Measurements from ENCODE around the gene ZNF710.
A peak's percentile ranks its signal among the peaks of the same experiment; 100 is the strongest.

The ZNF710 gene

GRCh38 chr15:90086868-90087268, 85.7 kb downstream of the ZNF710 start:
- DNase-seq (ENCODE audit: low read depth) = peak; percentile 20
- H3K4me3 ChIP-seq (ENCODE audit: low read length) = no peak overlapping the region
- peak; percentile 70 for TF ChIP-seq CTCF (conservative IDR thresholded peaks at IDR 0.05; ENCODE audit: low read length)

- DNase-seq (ENCODE audit: low read depth) = peak; percentile 24
- TF ChIP-seq CTCF (conservative IDR thresholded peaks at IDR 0.05; ENCODE audit: low read length) = peak; percentile 31
- no peak overlapping the region for H3K4me3 ChIP-seq (ENCODE audit: low read length)
Observed at GRCh38 chr15:90087454-90088154, 86.5 kb downstream of the ZNF710 start.

- H3K4me3 ChIP-seq (ENCODE audit: low read length) = no peak overlapping the region
- no peak for DNase-seq (ENCODE audit: low read depth)
- TF ChIP-seq CTCF (conservative IDR thresholded peaks at IDR 0.05; ENCODE audit: low read length) = no peak
Observed at GRCh38 chr15:90090226-90090848, 89.2 kb downstream of the ZNF710 start.

- H3K4me3 ChIP-seq (ENCODE audit: low read length) = no peak overlapping the region
- DNase-seq (ENCODE audit: low read depth) = no peak
- TF ChIP-seq CTCF (conservative IDR thresholded peaks at IDR 0.05; ENCODE audit: low read length) = no peak
Observed at GRCh38 chr15:90091156-90091931, 90.2 kb downstream of the ZNF710 start.

GRCh38 chr15:90095521-90095959, 94.4 kb downstream of the ZNF710 start:
- no peak for DNase-seq (ENCODE audit: low read depth)
- H3K4me3 ChIP-seq (ENCODE audit: low read length) = no peak overlapping the region

GRCh38 chr15:90097475-90097874, 96.4 kb downstream of the ZNF710 start:
- no peak for DNase-seq (ENCODE audit: low read depth)
- peak overlapping the region; percentile 43 for H3K4me3 ChIP-seq (ENCODE audit: low read length)
- no peak for TF ChIP-seq CTCF (conservative IDR thresholded peaks at IDR 0.05; ENCODE audit: low read length)

More at GRCh38 chr15:90095521-90095959, 94.4 kb downstream of the ZNF710 start:
- no peak for TF ChIP-seq CTCF (conservative IDR thresholded peaks at IDR 0.05; ENCODE audit: low read length)
